Activated B cell treated with CpG ODN at 0.5 μM for 24 hours (primary cell): ENCODE results near the gene DPPA5. TPM values are rescaled to one million over a fixed set of nuclear protein-coding genes. Genes with fewer than 3 reads are reported as not detected.
"Not testable (repeated sequence)": the region's sequence is repeated elsewhere in the genome, so short reads cannot be mapped to it uniquely, and the experiment has no call there.

Source experiments
- ATAC-seq: fragments of 200-7000 bp; cut with Tn5 transposase; one replicate; pipeline ENCODE4 v1.10.0; 2021; ENCODE audit warnings: low read depth, mild to moderate bottlenecking, moderate library complexity
- CTCF ChIA-PET: fragments of 350-600 bp; sonication (Branson Sonifier 250); formaldehyde crosslinking; loops from one replicate; lab custom pipeline; 2021; ENCODE audit warnings: antibody characterized with exemption; lab: Charles Lee
- POLR2A ChIA-PET: fragments of 350-600 bp; sonication (Branson Sonifier 250); formaldehyde crosslinking; loops from one replicate; lab custom pipeline; 2021; ENCODE audit warnings: antibody characterized with exemption; lab: Charles Lee
- DNase-seq: peaks from one replicate; pipeline ENCODE4 v3.0.0; 2022
- H3K27ac Mint-ChIP-seq: one replicate; pipeline ENCODE4 v1.8.0; 2020; ENCODE audit warnings: mixed read lengths
- H3K27me3 Mint-ChIP-seq: one replicate; pipeline ENCODE4 v1.8.0; 2021; ENCODE audit warnings: mixed read lengths
- H3K36me3 Mint-ChIP-seq: one replicate; pipeline ENCODE4 v1.8.0; 2021; ENCODE audit warnings: low read depth, mixed read lengths
- H3K4me1 Mint-ChIP-seq: one replicate; pipeline ENCODE4 v1.8.0; 2021; ENCODE audit warnings: mixed read lengths
- H3K4me3 Mint-ChIP-seq: one replicate; pipeline ENCODE4 v1.8.0; 2020; ENCODE audit warnings: mild to moderate bottlenecking, mixed read lengths
- H3K9me3 Mint-ChIP-seq: one replicate; pipeline ENCODE4 v1.8.0; 2020; ENCODE audit warnings: mixed read lengths
- intact Hi-C: fragments of 100-400 bp; cut with micrococcal nuclease; formaldehyde crosslinking; loops from one replicate; pipeline ENCODE4 v1.15.1; 2024
- total RNA-seq: library from RNA; stranded (reverse); gene quantifications from 2 replicates; pipeline ENCODE4 v1.2.3, GENCODE V29; 2022
- TF ChIP-seq, protein P1 (sequence below): fragments of 200-600 bp; IDR thresholded peaks from one replicate; pipeline ENCODE4 v1.8.0; 2022; ENCODE audit warnings: antibody characterized with exemption, mild to moderate bottlenecking

Gene DPPA5
- total RNA-seq, 1 donor from 2014 or later = not detected

DNA sequence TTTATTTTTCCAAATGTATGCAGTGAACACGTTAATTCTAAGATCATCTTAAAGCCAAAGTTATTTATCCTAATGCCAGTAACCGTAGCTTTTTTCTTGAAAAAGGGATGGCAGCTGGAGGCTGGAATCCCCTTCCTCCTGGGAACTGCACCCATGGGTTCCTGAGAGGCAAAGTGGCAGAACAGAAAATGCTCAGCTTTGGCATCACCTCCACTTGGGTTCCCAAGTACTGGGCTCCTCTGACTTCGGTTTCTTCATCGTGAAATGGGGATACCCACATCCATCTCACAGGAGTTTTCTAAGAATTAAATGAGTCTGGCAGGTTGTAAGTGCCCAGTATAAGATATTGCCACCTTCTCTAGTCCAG is 34.3 kb upstream of the DPPA5 start:
- TF ChIP-seq, protein P1, sequence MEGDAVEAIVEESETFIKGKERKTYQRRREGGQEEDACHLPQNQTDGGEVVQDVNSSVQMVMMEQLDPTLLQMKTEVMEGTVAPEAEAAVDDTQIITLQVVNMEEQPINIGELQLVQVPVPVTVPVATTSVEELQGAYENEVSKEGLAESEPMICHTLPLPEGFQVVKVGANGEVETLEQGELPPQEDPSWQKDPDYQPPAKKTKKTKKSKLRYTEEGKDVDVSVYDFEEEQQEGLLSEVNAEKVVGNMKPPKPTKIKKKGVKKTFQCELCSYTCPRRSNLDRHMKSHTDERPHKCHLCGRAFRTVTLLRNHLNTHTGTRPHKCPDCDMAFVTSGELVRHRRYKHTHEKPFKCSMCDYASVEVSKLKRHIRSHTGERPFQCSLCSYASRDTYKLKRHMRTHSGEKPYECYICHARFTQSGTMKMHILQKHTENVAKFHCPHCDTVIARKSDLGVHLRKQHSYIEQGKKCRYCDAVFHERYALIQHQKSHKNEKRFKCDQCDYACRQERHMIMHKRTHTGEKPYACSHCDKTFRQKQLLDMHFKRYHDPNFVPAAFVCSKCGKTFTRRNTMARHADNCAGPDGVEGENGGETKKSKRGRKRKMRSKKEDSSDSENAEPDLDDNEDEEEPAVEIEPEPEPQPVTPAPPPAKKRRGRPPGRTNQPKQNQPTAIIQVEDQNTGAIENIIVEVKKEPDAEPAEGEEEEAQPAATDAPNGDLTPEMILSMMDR = no peak
- no peak for DNase-seq
- no peaks in the 10 kb centered on the region for H3K9me3 Mint-ChIP-seq
- CTCF ChIA-PET = interaction anchor here (1.3 to 1.8 kb wide), 2 partner anchors 103 to 772 kb away, joined by 3 to 7 read pairs; no protein-coding TSS in a partner anchor
- no peak overlapping the region for H3K27ac Mint-ChIP-seq
- peaks cover 6% of the 10 kb centered on the region for H3K4me1 Mint-ChIP-seq
- ATAC-seq = no peak
- POLR2A ChIA-PET = no interaction called here
- intact Hi-C loops = loop anchor here (2.0 kb wide), 1 partner anchor 78 kb away; no protein-coding TSS in a partner anchor
- H3K4me3 Mint-ChIP-seq = peak overlapping the region; percentile 86
- H3K36me3 Mint-ChIP-seq = no peaks in the 10 kb centered on the region
- H3K27me3 Mint-ChIP-seq = peaks cover 3% of the 10 kb centered on the region

DNA sequence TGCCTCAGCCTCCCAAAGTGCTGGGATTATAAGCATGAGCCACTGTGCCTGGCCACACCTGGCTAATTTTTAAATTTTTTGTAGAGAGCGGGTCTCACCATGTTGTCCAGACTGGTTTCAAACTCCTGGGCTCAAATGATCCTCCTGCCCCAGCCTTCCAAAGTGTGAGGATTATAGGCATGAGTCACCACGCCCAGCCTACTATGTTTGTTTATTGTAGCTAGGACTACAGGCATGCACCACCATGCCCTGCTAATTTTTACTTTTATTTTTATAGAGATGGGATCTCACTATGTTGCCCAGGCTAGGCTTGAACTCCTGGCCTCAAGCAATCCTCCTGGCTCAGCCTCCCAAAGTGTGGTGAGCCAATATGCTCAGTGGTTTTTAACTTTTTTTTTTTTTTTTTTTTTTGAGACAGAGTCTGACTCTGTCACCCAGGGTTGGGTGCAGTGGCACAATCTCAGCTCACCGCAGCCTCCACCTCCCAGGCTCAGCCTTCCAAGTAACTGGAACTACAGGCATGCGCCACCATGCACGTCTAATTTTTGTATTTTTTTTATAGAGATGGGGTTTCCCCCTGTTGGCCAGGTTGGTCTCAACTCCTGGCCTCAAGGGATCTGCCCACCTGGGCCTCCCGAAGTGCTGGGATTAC is 28.5 kb upstream of the DPPA5 start:
- DNase-seq = no peak
- TF ChIP-seq, protein P1 = no peak
- no peaks in the 10 kb centered on the region for H3K27me3 Mint-ChIP-seq
- H3K9me3 Mint-ChIP-seq = no peaks in the 10 kb centered on the region
- no peak for ATAC-seq
- no peaks in the 10 kb centered on the region for H3K4me1 Mint-ChIP-seq
- no peaks in the 10 kb centered on the region for H3K36me3 Mint-ChIP-seq
- ChIA-PET POLR2A (no interaction called here), CTCF (no interaction called here)
- H3K4me3 Mint-ChIP-seq = no peak overlapping the region
- H3K27ac Mint-ChIP-seq = no peak overlapping the region
- intact Hi-C loops = no loop called here

DNA sequence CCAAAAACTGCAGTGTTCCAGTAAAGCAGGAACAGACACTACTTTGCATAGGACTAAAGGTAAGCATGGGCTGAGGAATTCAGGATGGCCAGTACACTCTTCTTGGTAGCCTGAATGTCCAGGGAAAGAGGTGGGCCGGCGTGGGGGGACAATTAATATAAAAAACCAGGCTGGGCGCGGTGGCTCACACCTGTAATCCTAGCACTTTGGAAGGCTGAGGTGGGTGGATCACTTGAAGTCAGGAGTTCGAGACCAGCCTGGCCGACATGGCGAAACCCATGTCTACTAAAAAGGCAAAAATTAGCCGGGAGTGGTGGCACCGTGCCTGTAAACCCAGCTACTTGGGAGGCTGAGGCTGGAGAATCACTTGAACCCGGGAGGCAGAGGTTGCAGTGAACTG is 27.5 kb upstream of the DPPA5 start:
- H3K27ac Mint-ChIP-seq, H3K36me3 Mint-ChIP-seq, DNase-seq, CTCF ChIA-PET, H3K4me3 Mint-ChIP-seq, POLR2A ChIA-PET, intact Hi-C loops, H3K9me3 Mint-ChIP-seq, H3K27me3 Mint-ChIP-seq, ATAC-seq, H3K4me1 Mint-ChIP-seq: not testable (repeated sequence)

DNA sequence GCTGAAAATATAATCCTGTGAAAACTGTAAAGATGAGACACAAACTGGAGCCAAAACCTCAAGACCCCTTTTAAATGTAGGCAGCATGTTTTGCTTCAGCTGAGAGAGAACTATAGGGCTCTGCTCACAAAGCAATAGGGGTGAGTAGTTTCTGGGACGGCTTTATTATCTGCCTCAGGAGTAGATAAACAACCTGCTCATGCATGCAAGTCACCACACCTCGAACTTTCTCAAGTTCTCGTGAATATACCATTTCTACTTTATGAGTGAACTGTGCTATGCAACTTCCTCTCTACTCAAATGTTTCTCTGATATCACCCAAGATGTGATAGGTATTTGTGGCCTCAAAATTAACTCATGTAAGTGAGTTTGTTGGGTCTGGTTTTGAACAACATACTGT is 23.1 kb upstream of the DPPA5 start:
- ATAC-seq = no peak
- intact Hi-C loops = no loop called here
- CTCF ChIA-PET = no interaction called here
- POLR2A ChIA-PET = interaction anchor here (0.9 kb wide), 1 partner anchor 48 kb away, joined by 3 read pairs; no protein-coding TSS in a partner anchor
- H3K36me3 Mint-ChIP-seq = no peaks in the 10 kb centered on the region
- peaks cover 2% of the 10 kb centered on the region for H3K9me3 Mint-ChIP-seq
- H3K4me1 Mint-ChIP-seq = peaks cover 6% of the 10 kb centered on the region
- no peak overlapping the region for H3K4me3 Mint-ChIP-seq
- TF ChIP-seq, protein P1 = no peak
- no peak overlapping the region for H3K27ac Mint-ChIP-seq
- H3K27me3 Mint-ChIP-seq = no peaks in the 10 kb centered on the region
- no peak for DNase-seq

DNA sequence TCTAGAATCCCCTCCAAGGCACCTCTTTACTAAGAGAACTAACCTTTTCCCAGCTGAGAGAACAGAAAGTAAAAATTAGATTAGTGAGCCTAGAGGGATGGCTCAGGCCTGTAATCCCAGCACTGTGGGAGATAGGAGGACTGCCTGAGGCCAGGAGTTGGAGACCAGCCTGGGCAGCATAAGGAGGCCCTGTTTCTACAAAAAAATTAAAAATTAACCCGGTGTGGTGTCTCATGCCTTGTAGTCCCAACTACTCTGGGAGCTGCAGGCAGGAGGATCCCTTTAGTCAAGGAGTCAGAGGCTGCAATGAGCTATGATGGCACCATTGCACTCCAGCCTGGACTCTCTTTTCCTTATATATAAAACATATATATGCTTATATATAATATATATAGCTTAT is 21.1 kb upstream of the DPPA5 start:
- POLR2A ChIA-PET = no interaction called here

More for the DNA sequence above, 21.1 kb upstream of the DPPA5 start:
- Mint-ChIP-seq H3K4me3 (no peak overlapping the region), H3K9me3 (peaks cover 2% of the 10 kb centered on the region), H3K4me1 (peaks cover 6% of the 10 kb centered on the region), H3K27me3 (no peaks in the 10 kb centered on the region), H3K36me3 (no peaks in the 10 kb centered on the region), H3K27ac (no peak overlapping the region)
- intact Hi-C loops = no loop called here
- TF ChIP-seq, protein P1 = no peak
- CTCF ChIA-PET = interaction anchor here (0.5 kb wide), 1 partner anchor 122 kb away, joined by 3 read pairs; no protein-coding TSS in a partner anchor
- DNase-seq = no peak
- ATAC-seq = no peak
